Fibroblast of skin of back (primary cell): ENCODE measurements around the gene SLFN5. TPM values are rescaled to one million over a fixed set of nuclear protein-coding genes. Genes with fewer than 3 reads are reported as not detected.
"Not testable (repeated sequence)": the region's sequence is repeated elsewhere in the genome, so short reads cannot be mapped to it uniquely, and the experiment has no call there.

Experiments
- DNase-seq: peaks from one replicate; pipeline ENCODE4 v3.0.0-alpha.2; 2013
- polyA plus RNA-seq, 2 experiments: library from polyadenylated mRNA; unstranded; fragments of 120-200 nt; gene quantifications; one replicate each; pipeline ENCODE4 v1.2.1, GENCODE V29; 2013; ENCODE audit not compliant: insufficient read length in 2 of 2

SLFN5 gene
- 22.1 TPM for polyA plus RNA-seq (2013, experiment 1 of 2; ENCODE audit: insufficient read length)
- 20.9 TPM for polyA plus RNA-seq (2013, experiment 2 of 2; ENCODE audit: insufficient read length)

DNA sequence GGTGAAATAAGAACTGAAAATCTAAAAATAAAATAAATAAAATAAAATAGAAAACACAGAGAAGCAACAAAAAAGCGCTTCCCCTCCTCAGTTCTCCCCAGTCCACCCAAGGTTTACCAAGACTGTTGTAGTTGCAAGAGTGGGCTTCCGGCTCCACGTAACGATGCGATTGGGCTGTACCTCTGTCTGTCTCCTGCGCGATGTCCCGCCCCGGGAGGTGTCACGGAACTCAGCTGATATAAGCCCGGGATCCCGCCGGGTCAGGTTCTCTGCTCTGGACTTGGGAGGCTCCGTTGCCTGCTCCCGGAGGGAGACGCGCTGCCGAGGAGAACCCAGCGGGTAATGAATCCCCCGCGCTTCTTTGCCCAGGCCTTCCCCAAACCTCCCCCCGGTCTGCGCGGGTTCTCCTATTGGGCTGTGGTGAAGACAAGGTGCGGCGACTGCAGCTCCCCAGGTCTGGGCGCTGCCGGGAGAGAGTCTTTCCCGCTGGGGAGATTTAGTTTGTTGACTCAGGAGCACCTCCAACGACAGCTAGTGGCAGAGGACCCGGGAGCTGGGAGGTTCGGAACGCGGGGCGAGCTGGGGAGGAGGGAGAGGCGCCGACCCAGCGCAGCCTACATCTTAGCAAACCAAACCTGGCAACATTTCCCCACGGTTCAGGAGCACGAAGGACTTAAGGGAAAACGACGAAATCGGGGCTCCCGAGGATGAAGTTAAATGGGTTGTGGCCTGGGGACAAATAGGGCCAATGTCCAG, at the start of gene SLFN5:
Gene SLFN5 (plus strand): TSS at position 268 of the 756 bp plus-strand sequence. CDS start 15,619 bp downstream, outside the sequence.
- peak; percentile 89 for DNase-seq

DNA sequence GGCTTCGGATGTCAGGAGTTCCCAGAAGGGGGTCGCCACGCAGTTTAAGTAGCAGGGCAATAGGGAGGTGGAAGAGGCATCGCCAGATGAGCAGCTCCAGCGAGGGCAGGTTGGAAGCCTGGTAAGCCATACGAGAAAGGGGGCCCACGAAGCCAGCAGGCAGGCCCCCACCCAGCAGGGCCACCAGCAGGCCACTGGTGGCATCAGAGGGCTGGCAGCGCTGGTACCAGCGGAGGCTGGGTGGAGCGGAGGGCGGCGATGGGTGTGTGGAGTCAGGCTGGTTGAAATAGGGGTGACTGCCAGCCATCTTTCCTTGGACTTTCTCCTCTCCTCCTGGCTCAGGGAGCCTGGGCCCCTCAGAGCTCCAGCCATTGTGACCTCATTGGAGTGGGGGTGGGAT, 48.9 kb upstream of the SLFN5 start, which contains the start of gene SLC35G3:
Gene SLC35G3 (minus strand): TSS at position 393 of the 400 bp plus-strand sequence. CDS start 86 bp downstream, at position 307.
- not testable (repeated sequence) for DNase-seq

DNA sequence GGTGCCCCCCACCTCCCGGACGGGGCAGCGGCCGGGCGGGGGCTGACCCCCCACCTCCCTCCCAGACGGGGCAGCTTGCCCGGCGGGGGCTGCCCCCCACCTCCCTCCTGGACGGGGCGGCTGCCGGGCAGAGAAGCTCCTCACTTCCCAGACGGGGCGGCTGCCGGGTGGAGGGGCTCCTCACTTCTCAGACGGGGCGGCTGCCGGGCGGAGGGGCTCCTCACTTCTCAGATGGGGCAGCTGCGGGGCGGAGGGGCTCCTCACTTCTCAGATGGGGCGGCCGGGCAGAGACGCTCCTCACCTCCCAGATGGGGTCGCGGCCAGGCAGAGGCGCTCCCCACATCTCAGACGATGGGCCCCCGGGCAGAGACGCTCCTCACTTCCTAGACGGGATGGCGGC, 47.8 kb upstream of the SLFN5 start:
- DNase-seq: not testable (repeated sequence)

DNA sequence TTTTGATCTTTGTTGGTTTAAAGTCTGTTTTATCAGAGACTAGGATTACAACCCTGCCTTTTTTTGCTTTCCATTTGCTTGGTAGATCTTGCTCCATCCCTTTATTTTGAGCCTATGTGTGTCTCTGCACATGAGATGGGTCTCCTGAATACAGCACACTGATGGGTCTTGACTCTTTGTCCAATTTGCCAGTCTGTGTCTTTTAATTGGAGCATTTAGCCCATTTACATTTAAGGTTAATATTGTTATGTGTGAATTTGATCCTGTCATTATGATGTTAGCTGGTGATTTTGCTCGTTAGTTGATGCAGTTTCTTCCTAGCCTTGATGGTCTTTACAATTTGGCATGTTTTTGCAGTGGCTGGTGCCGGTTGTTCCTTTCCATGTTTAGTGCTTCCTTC, 40.3 kb upstream of the SLFN5 start:
- DNase-seq: not testable (repeated sequence)

DNA sequence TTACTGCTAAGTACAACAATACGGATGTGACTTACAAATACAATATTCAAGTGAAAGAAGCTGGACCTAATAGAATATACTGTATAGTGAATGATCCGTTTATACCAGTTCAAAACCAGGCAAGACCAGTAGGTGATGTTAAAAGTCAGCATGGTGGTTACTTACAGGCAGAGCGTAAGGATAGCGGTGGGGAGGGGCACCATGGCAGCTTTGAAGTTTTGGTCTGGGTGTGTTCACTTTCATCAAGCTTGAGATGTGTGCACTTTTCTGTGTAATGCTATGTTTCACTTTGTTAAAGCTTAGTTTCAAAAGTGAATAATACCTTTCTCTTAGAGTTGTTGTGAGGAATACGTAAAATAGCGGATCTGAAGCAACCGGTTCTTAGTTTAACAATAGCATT, 32.1 kb upstream of the SLFN5 start:
- no peak for DNase-seq

DNA sequence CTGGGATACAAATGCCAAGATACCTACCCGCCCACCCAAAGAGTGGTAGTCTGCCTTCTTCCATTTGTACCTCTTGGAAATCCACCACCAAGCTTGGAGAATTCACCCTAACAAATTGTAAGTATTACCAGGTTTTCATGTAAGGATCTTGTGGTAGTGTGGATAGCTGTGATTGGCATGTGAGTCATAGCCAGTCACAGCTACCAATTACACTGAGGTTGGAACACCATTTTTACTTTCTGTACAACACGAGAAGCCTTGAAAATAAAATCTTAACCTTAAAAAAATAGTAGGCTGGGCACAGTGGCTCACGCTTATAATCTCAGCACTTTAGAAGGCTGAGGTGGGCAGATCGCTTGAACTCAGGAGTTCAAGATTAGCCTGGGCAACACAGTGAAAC, 30.2 kb upstream of the SLFN5 start:
- DNase-seq: no peak

DNA sequence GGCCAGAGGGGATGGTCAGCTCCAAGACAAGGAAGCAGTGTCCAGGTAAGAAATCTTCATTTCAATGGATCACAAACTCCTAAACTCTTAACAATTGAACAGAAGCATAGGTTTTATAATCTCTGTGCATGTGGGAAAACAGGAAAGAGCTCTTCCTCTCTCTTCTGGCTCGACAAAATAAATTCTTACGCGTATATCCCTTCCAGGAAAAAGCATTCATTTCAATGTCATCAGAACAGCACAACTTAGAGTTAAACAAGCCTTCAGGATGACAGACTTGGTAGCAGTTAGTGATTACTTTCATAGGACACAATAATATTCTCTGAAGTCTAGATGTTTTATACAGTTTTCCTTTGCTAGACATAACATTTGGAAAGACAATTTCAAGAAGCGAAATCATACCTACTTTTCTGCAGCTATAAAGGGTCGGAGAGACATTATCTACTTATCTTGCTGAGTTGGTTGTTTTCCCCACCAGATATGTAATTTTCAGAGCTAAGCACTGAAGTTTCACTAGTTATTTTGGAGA, 29.4 kb upstream of the SLFN5 start:
- no peak for DNase-seq

DNA sequence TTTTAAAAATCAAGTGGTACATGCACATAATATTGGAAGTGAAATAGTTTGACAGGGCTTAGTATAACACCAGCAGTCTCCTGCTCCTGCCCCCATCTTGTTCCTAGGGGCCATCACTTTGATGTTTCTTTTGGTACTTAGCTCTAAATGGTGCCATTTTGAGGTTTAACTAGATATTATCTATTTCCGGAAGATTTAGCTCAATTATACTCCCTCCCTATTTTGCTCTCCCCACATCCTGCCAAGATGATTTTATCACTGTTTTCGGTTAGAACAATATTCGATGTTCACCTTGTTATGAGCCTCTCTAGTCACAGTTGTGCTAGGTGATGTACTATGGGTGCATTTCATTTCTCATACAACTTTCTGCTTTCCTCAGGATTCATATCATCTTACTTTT, 28.7 kb upstream of the SLFN5 start:
- no peak for DNase-seq

DNA sequence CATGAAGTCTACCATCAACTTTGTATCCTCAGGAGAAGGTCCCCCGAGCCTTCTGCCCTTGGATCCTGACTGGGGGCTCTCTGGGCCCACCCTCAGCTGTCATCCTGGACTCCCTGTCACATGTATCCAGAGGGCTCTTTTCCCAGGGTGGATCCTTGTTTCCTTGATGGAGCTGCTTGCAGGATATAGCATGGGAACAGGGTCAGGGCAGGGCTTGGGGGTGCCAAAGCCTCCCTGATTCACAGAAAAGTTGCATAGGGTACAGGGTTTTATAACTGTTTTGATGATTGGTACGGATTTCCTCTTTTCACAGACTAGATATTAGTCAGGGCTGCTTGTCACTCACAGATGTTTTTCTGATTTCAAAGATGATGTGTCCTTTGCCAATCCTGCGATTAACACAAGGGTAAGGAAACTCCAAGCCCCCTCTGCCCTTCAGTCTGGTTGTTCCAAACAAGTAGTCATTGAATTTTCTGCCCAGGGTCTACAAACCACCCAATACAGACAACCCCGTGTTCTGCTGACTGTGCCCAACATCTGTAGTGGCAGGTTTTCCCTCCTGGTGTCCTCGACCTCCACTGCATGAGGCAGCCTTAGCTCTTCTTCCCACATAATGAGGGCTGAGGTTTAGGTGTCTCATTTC, 28.1 kb upstream of the SLFN5 start:
- DNase-seq: no peak

DNA sequence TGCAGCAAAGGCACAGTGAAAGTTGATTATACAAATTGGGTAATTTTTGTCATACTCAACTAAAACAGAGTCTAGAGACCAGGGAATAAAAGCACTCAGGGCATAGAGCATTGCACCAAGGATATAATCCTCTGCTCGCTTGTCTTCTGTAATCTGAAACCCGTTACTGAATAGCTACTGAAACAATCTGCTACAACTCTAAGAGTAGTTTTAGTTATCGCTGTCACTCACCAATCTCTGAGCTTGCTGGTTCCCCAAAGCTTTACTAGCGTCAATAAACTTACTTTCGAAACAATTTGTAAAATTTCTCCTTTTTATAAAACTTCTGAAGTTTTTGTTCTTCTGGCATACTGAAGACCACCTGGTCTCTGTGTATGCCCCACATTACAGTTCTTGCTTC, 25.8 kb upstream of the SLFN5 start:
- DNase-seq: no peak

DNA sequence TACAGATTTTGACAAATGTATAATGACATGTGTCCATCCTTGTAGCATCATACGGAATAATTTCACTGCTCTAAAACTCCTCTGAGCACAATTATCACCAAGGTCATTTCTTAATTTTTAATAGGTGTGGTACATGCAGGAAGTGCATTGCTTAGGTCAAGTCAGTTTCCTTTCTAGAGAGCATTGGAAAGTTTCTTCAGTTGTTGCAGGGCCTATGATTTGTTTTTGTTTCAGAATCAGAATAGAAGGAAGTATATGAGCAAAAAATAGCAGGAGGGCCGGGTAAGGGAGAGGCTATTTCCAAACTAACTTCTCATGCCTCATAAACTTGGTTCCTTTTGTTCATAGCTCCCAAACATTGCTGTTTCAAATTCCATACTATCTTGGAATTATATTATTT, 24.0 kb upstream of the SLFN5 start:
- DNase-seq: no peak

DNA sequence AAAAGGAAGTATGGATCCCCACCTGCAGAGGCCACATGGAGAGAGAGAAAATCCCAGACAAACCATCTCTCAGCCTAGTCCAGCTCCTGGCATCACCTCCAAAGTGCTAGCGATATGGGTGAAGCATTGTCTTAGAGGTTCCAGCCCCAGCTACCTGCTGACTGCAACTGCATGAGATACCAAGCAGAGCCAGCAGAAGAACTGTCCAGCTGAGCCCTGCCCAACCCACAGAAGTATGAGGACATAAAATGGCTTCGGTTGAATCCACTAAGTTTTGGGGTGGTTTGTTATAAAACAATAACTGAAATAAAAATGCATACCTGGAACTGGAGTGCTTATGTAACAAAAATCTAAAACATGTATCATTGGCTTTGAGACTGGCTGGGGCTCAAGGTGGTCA, 20.4 kb upstream of the SLFN5 start:
- no peak for DNase-seq

DNA sequence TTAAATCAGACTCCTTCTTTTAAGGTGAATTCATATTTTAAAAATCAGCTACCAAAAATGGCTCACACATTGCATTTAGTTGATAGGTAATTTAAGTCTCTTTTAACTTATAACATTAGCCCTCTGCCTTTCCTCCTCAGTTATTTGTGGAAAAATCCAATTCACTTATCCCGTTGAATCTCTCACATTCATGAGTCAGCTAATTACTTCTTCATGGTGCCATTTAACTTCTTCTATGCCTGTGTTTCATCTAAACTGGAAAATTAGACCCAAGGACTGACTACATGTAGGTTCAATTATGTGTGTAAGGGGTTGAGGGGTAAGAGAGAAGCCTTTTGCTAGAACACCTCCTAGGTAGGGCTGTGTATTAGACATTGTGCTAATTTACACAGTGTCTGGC, 18.4 kb upstream of the SLFN5 start:
- DNase-seq: no peak

DNA sequence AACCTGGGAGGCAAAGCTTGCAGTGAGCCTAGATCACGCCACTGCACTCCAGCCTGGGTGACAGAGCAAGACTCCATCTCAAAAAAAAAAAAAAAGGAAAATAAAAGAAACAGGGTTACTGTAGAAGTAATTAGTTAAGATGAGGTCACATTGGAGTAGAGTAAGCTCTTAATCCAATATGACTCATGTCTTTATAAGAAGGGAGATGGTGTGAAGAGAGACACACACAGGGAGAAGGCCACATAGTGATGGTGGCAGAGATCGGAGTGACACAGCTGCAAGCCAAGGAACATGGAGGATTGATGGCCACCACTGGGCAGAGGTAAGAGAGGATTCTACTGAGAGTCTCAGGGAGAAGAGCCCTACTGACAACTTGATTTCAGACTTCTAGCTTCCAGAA, 15.3 kb upstream of the SLFN5 start:
- no peak for DNase-seq

DNA sequence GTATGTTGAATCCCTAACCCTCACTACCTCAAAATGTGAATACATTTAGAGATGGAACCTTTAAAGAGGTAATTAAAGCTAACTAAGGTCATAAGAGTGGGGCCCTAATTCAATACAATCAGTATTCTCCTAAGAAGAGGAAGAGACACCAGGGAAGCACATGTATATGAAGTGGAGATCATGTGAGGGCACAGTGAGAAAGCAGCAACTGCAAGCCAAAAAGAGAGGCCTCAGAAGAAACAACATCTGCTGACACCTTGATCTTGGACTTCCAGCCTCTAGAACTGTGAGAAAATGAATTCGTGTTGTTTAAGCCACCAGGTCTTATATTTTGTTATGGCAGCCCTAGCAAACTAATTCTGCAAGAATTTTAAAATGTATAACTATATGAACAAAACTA, 13.2 kb upstream of the SLFN5 start:
- no peak for DNase-seq

DNA sequence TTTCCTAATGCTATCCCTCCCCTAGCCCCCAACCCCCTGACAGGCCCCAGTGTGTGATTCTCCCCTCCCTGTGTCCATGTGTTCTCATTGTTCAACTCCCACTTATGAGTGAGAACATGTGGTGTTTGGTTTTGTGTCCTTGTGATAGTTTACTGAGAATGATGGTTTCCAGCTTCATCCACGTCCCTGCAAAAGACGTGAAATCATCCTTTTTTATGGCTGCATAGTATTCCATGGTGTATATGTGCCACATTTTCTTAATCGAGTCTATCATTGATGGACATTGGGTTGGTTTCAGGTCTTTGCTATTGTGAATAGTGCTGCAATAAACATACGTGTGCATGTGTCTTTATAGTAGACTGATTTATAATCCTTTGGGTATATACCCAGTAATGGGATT, 8.6 kb upstream of the SLFN5 start:
- not testable (repeated sequence) for DNase-seq

DNA sequence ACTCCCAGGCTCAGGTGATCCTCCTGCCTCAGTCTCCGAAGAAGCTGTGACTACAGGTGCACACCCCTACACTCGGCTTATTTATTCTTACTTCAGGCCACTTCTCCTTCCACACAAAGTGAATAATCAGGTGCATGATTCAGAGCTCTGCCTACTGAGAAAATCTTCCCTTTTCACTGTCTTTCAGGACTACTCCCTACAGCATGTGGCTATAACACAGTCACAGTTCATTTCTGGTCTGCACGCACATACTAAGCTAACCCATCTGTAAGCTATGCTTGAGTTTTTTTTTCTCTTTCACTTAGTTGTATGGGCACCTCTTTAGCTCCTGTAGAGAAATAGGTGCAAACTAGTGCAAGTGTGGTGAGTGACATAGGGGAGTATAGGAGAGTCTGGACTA, 7.6 kb upstream of the SLFN5 start:
- DNase-seq: no peak

DNA sequence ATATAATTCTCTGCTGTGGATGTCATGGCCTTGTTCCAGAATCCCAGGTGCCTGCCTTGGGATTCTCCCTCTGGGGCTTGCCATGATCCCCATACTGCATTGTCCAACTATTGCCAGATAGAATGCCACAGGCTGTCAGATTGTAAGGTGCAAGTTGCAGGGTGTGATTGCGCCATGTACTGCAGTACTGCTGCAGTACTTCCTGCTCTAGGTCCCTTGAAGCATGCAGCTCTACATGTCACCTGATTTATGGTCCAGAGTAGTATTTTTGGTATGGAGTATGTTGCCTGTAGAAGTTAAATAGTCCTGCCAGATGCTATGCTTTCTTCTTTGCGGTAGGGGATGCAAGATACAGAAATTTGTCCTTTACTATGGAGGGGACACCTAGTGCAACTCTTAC, 7.0 kb upstream of the SLFN5 start:
- no peak for DNase-seq

DNA sequence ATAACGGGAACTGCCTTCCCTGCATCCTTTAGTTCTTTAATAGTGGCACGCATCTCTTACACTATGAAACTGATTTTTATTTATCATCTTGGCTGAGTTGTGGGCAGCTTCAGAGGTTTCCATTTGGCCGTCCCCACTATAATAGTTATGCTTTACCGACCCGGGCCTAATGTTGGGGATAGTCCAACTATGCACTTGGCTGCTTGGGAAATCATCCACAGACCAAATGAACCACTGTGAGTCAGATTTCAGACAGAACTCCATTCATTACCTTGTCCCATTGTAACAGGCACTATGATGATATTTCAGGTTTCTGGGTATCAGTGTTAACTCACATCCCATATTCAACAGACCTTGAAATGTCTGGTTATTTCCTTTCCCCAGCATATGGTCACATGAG, 6.1 kb upstream of the SLFN5 start:
- DNase-seq: no peak

DNA sequence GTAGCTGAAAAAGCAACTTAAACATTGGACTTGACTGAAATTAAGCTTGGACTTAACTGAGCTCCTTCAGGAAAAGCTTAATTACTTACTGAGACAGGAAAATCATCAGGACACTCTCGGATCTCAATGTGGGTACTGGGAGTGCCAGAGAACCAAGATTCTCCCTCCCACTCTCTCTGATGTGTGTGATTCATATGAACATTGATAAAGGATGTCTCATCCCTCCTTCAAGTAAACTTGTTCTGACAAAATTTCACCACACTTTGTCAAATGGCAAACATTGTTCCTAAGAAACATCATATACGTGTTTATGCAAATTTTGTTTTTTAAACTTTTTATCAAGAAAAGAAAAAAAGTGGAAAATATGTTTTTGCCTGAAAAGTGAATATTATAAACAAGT, 4.1 kb upstream of the SLFN5 start:
- peak; percentile 45 for DNase-seq

DNA sequence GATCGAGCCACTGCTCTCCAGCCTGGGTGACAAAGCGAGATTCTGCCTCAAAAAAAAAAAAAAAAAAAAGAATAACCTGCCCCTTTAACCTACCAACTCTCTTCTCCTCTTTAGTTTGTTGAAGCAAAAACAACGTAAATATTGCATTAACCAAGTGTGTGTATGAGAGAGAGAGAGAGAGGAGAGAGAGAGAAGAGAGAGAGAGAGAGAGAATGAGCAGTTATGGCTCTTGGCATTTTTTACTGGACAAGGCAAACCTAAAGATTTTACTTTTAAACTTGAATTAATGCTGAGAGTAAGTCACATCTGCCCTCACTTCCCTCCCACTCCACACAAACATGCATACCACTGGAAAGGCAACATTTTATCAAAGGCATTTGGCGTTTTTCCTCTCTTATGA, 3.0 kb upstream of the SLFN5 start:
- no peak for DNase-seq

DNA sequence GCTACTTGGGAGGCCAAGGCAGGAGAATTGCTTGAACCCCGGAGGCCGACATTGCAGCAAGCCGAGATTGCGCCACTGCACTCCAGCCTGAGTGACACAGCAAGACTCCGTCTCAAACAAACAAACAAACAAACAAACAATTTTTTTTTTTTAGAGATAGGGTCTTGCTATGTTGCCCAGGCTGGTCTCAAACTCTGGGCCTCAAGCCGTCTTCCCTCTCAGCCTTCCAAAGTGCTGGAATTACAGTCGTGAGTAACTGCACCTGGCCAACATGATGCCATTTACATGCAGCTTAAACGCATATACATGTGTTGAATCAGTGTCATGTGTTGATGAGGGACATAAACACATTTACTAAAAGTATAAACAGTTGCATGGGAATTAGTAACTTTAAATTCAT, 2.0 kb upstream of the SLFN5 start:
- no peak for DNase-seq

DNA sequence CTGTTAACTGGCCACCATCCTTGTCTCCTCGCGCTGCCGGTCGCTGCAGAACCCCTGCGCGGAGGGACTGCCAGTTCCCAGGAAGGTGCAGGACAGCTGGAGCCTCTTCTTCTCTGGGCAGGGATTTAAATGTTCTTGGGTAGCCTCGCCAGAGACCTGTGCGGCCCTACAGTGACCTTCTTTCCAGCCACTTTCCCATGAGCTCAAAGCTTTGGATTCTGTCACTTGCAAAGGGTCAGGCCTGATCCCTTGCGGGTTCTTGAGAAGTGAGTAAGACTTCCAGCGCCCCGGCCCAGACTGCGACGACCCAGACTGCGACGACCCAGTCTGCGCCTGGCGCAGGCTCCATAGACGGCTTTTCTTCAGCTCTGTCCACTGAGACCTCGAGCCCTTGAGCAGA, 1.4 kb upstream of the SLFN5 start:
- DNase-seq: no peak
